PC-3 (cell line): ENCODE results near the gene SERPINI1.

Experiments used
- EZH2 ChIP-seq: fragments of 300-600 bp; sonication (generic); IDR thresholded peaks from one replicate; pipeline ENCODE4 v1.6.1; 2017; ENCODE audit warnings: antibody characterized with exemption, mild to moderate bottlenecking, low read length; ENCODE audit not compliant: unreplicated experiment
- EZH2phosphoT487 ChIP-seq: fragments of 300-600 bp; sonication (generic); IDR thresholded peaks from 2 replicates; pipeline ENCODE4 v1.6.1; 2018; ENCODE audit warnings: mild to moderate bottlenecking, antibody characterized with exemption, low read length, borderline replicate concordance
- TF ChIP-seq, protein P1 (sequence below): fragments of 300-600 bp; sonication (generic); conservative IDR thresholded peaks from 2 replicates; pipeline ENCODE4 v1.5.1; 2017; ENCODE audit warnings: antibody characterized with exemption, low read depth, mild to moderate bottlenecking, low read length

DNA sequence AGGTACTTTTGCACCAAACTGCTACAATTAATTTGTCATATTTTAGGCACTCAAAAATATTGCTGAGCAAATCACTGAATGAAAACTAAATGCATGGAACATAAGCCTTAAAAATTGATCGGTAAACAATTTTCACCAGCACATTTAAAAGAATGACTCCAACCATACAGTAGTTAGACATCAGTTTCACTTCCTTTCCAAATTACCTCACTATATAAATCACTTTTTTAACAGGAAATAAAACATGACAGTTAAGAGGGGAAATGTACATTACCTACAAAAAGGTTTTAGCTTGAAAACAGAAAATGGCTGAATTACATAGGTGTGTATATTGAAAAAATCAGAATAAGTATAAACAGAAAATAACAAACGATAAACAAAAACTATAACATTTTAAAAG is 108.4 kb downstream of the SERPINI1 start:
- TF ChIP-seq, protein P1, sequence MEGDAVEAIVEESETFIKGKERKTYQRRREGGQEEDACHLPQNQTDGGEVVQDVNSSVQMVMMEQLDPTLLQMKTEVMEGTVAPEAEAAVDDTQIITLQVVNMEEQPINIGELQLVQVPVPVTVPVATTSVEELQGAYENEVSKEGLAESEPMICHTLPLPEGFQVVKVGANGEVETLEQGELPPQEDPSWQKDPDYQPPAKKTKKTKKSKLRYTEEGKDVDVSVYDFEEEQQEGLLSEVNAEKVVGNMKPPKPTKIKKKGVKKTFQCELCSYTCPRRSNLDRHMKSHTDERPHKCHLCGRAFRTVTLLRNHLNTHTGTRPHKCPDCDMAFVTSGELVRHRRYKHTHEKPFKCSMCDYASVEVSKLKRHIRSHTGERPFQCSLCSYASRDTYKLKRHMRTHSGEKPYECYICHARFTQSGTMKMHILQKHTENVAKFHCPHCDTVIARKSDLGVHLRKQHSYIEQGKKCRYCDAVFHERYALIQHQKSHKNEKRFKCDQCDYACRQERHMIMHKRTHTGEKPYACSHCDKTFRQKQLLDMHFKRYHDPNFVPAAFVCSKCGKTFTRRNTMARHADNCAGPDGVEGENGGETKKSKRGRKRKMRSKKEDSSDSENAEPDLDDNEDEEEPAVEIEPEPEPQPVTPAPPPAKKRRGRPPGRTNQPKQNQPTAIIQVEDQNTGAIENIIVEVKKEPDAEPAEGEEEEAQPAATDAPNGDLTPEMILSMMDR, result no peak
- TF ChIP-seq EZH2phosphoT487, result no peak
- no peak for TF ChIP-seq EZH2
